DOHH2 (cell line): ENCODE data around the gene CASP8AP2.
A peak's percentile ranks its signal among the peaks of the same experiment; 100 is the strongest.

Experiments
- H3F3A ChIP-seq: fragments of 200-600 bp; sonication (generic), shearing (Covaris generic); 2 replicates; pipeline ENCODE4 v1.6.0; 2016; ENCODE audit warnings: antibody characterized with exemption, mild to moderate bottlenecking; ENCODE audit not compliant: control insufficient read depth, insufficient read depth
- H3K27ac ChIP-seq: fragments of 200-600 bp; sonication (generic); 2 replicates; pipeline ENCODE4 v1.5.1; 2014; ENCODE audit warnings: low read depth, mild to moderate bottlenecking, low read length, moderate library complexity
- H3K27me3 ChIP-seq: fragments of 200-600 bp; sonication (generic); 2 replicates; pipeline ENCODE4 v1.6.1; 2014; ENCODE audit warnings: mild to moderate bottlenecking, low read length, mixed read lengths; ENCODE audit not compliant: control insufficient read depth
- H3K36me3 ChIP-seq: fragments of 200-600 bp; sonication (generic); 2 replicates; pipeline ENCODE4 v1.6.1; 2014; ENCODE audit warnings: mild to moderate bottlenecking, low read length, moderate library complexity, mixed read lengths; ENCODE audit not compliant: control insufficient read depth
- H3K4me1 ChIP-seq: fragments of 200-600 bp; sonication (generic); 2 replicates; pipeline ENCODE4 v1.6.1; 2014; ENCODE audit warnings: mild to moderate bottlenecking, low read length, mixed read lengths; ENCODE audit not compliant: control insufficient read depth
- H3K4me2 ChIP-seq: fragments of 200-600 bp; sonication (generic); 2 replicates; pipeline ENCODE4 v1.6.0; 2014; ENCODE audit warnings: mild to moderate bottlenecking, low read length, moderate library complexity
- H3K4me3 ChIP-seq: fragments of 200-600 bp; sonication (generic); 2 replicates; pipeline ENCODE4 v1.5.1; 2014; ENCODE audit warnings: mild to moderate bottlenecking, low read length, mixed read lengths
- H3K79me2 ChIP-seq: fragments of 200-600 bp; sonication (generic); 2 replicates; pipeline ENCODE4 v1.6.1; 2014; ENCODE audit warnings: mild to moderate bottlenecking, low read length, mixed read lengths; ENCODE audit not compliant: control insufficient read depth
- H3K9me2 ChIP-seq: fragments of 200-600 bp; sonication (generic); replicated peaks from 2 replicates; pipeline ENCODE4 v1.6.1; 2014; ENCODE audit warnings: mild to moderate bottlenecking, low read length, mixed read lengths; ENCODE audit not compliant: control insufficient read depth
- H3K9me3 ChIP-seq: fragments of 200-600 bp; sonication (generic); 2 replicates; pipeline ENCODE4 v1.6.1; 2014; ENCODE audit warnings: antibody characterized with exemption, low read length, mixed read lengths; ENCODE audit not compliant: control insufficient read depth, insufficient read depth
- H4K20me1 ChIP-seq: fragments of 200-600 bp; sonication (generic); 2 replicates; pipeline ENCODE4 v1.6.0; 2014; ENCODE audit warnings: low read depth, mild to moderate bottlenecking, antibody characterized with exemption, low read length, moderate library complexity; ENCODE audit not compliant: control insufficient read depth, insufficient read depth
- CTCF ChIP-seq: fragments of 200-600 bp; sonication (generic); IDR thresholded peaks from one replicate; pipeline ENCODE4 v1.5.1; 2014; ENCODE audit warnings: antibody characterized with exemption, mild to moderate bottlenecking, low read depth, low read length; ENCODE audit not compliant: poor library complexity, severe bottlenecking
- EZH2phosphoT487 ChIP-seq: fragments of 200-600 bp; sonication (generic); IDR thresholded peaks from 2 replicates; pipeline ENCODE4 v1.6.1; 2017; ENCODE audit warnings: borderline replicate concordance, mild to moderate bottlenecking, antibody characterized with exemption, low read length, moderate library complexity, mixed read lengths

The CASP8AP2 gene

GRCh38 chr6:89789980-89790379, 39.7 kb upstream of the CASP8AP2 start:
- Histone ChIP-seq H3F3A (peaks cover 3% of the 10 kb centered on the region; the same call in 1 of the 2 replicates), H3K36me3 (peaks cover 81% of the 10 kb centered on the region), H3K27me3 (no peaks in the 10 kb centered on the region), H3K4me1 (peaks cover 21% of the 10 kb centered on the region), H3K4me3 (no peak overlapping the region), H3K9me2 (no peaks in the 10 kb centered on the region), H4K20me1 (peaks cover 10% of the 10 kb centered on the region; the same call in 1 of the 2 replicates), H3K79me2 (peaks cover 12% of the 10 kb centered on the region), H3K27ac (no peak overlapping the region), H3K4me2 (no peak overlapping the region), H3K9me3 (no peaks in the 10 kb centered on the region)
- TF ChIP-seq CTCF (no peak), EZH2phosphoT487 (no peak)

- H3K4me2 ChIP-seq, result no peak overlapping the region
- H3K27me3 ChIP-seq, result no peaks in the 10 kb centered on the region
- TF ChIP-seq EZH2phosphoT487, result no peak
- no peak for TF ChIP-seq CTCF
- peaks cover 16% of the 10 kb centered on the region for H3K79me2 ChIP-seq
- no peak overlapping the region for H3K27ac ChIP-seq
- H3K4me3 ChIP-seq, result no peak overlapping the region
- peaks cover 3% of the 10 kb centered on the region; the same call in 1 of the 2 replicates for H3F3A ChIP-seq
- H3K4me1 ChIP-seq, result peaks cover 24% of the 10 kb centered on the region
- no peaks in the 10 kb centered on the region for H3K9me3 ChIP-seq
- H4K20me1 ChIP-seq, result peaks cover 11% of the 10 kb centered on the region; the same call in 1 of the 2 replicates
- H3K36me3 ChIP-seq, result peaks cover 81% of the 10 kb centered on the region
- no peaks in the 10 kb centered on the region for H3K9me2 ChIP-seq
Measured at GRCh38 chr6:89790403-89790802, 39.3 kb upstream of the CASP8AP2 start.

GRCh38 chr6:89792881-89793280, 36.8 kb upstream of the CASP8AP2 start:
- Histone ChIP-seq H3K36me3 (peaks cover 64% of the 10 kb centered on the region), H3K27me3 (no peaks in the 10 kb centered on the region), H4K20me1 (peaks cover 11% of the 10 kb centered on the region; the same call in 1 of the 2 replicates), H3K4me1 (peaks cover 24% of the 10 kb centered on the region), H3F3A (peaks cover 3% of the 10 kb centered on the region; the same call in 1 of the 2 replicates), H3K9me3 (no peaks in the 10 kb centered on the region), H3K4me3 (no peak overlapping the region), H3K4me2 (no peak overlapping the region), H3K27ac (no peak overlapping the region), H3K9me2 (no peaks in the 10 kb centered on the region), H3K79me2 (peaks cover 24% of the 10 kb centered on the region)
- TF ChIP-seq CTCF (peak; percentile 61), EZH2phosphoT487 (no peak)

GRCh38 chr6:89793586-89793985, 36.1 kb upstream of the CASP8AP2 start:
- Histone ChIP-seq H3K79me2 (peaks cover 26% of the 10 kb centered on the region), H3K36me3 (peaks cover 61% of the 10 kb centered on the region), H3K4me3 (no peak overlapping the region), H3K9me2 (no peaks in the 10 kb centered on the region), H3K9me3 (no peaks in the 10 kb centered on the region), H3K27me3 (no peaks in the 10 kb centered on the region), H3K4me1 (peaks cover 24% of the 10 kb centered on the region), H4K20me1 (peaks cover 11% of the 10 kb centered on the region; the same call in 1 of the 2 replicates), H3K4me2 (no peak overlapping the region), H3K27ac (no peak overlapping the region), H3F3A (peaks cover 3% of the 10 kb centered on the region; the same call in 1 of the 2 replicates)
- TF ChIP-seq CTCF (no peak), EZH2phosphoT487 (no peak)
